ENCODE data around the gene NEURL1.

GRCh38 chr10:103599907-103600306 lies 106.4 kb downstream of the NEURL1 start:
- TF ChIP-seq CTCF (conservative IDR thresholded peaks at IDR 0.05; ENCODE audit: low read depth, low read length) (no peak), EZH2 (IDR thresholded peaks at IDR 0.05; ENCODE audit: low read length, unreplicated experiment) (no peak)

Data from PC-3 (cell line).